Measurements from ENCODE around the gene ST7. TPM values are rescaled to one million over a fixed set of nuclear protein-coding genes. Genes with fewer than 3 reads are reported as not detected.

ST7 gene
- total RNA-seq, 1 experiment from 2014 or later, result 12.4 TPM

DNA sequence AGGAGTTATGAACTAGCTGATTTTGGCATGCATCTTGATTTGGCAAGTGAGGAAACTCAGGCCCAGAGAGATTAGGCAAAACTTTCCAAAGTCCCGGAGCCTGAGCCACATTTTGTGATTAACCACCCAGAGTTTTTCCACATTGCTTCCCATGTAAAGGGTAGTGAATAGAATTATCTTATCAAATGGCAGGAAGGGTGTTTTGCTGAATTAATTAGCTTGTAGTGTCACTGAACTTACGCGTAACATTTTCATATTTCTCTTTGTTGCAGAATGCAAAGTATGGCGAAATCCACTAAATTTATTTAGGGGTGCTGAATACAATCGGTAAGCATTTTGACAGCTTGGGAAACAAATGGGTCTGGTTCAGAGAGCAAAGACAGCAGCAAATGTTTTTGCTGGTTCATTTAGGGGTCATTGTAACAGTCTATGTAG lies 176.2 kb downstream of the ST7 start (continued):
- TF ChIP-seq, protein P1, sequence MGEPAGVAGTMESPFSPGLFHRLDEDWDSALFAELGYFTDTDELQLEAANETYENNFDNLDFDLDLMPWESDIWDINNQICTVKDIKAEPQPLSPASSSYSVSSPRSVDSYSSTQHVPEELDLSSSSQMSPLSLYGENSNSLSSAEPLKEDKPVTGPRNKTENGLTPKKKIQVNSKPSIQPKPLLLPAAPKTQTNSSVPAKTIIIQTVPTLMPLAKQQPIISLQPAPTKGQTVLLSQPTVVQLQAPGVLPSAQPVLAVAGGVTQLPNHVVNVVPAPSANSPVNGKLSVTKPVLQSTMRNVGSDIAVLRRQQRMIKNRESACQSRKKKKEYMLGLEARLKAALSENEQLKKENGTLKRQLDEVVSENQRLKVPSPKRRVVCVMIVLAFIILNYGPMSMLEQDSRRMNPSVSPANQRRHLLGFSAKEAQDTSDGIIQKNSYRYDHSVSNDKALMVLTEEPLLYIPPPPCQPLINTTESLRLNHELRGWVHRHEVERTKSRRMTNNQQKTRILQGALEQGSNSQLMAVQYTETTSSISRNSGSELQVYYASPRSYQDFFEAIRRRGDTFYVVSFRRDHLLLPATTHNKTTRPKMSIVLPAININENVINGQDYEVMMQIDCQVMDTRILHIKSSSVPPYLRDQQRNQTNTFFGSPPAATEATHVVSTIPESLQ (CRISPR knock-in tag; IDR thresholded peaks at IDR 0.05), result no peak
- TF ChIP-seq SMAD3 (CRISPR knock-in tag; IDR thresholded peaks at IDR 0.05; ENCODE audit: borderline replicate concordance) (no peak), GTF2I (CRISPR knock-in tag; conservative IDR thresholded peaks at IDR 0.05) (no peak)
- TF ChIP-seq, protein P2, sequence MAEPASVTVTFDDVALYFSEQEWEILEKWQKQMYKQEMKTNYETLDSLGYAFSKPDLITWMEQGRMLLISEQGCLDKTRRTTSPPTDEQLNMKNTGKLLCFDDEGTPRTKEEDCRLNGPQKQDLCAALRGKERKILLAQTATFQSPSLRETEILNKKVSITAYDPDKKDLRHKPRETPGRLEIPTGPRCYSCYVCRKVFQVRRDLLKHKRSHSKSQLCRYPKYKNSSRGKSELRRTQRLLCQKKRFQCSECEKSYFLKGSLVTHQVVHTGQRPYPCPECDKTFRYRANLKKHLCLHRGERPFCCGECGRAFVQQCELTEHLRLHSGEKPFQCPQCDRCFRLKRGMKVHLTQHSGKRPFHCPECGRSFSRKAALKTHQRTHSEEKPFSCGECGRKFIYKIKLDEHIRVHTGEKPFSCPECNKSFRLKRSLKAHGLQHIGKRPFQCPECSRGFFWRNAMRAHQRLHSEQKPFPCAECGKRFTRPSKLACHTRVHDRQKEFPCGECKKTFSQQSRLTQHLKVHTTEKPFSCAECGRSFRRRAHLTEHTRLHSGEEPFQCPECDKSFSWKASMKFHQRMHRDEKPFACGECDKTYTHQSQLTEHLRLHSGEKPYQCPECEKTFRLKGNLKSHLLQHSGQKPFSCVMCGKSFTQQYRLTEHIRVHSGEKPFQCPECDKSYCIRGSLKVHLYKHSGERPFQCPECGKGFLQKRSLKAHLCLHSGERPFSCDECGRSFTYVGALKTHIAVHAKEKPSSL (CRISPR knock-in tag; conservative IDR thresholded peaks at IDR 0.05), result no peak

DNA sequence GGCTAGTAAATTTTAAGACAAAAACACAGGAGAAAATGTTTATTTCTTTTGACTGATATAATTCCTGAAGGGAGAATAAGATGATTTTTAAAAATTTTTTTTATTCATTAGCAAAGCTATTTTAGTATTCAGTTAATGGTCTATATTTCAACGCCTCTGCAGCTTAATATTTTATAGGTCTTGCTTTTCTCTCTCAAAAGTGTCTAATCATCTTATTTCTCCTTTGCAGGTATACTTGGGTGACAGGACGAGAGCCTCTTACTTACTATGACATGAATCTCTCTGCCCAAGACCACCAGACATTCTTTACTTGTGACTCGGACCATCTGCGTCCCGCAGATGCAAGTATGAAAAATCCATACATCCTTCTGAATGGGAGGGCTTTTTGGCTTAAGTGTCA lies 177.0 kb downstream of the ST7 start:
- DNase-seq (ENCODE audit: low spot score) (no peak), ATAC-seq (no peak)
- no peaks in the 10 kb centered on the region; the same call in 1 of the 2 replicates for H3K36me3 Mint-ChIP-seq
- no peaks in the 10 kb centered on the region for H3K27me3 Mint-ChIP-seq (ENCODE audit: low read depth)
- no peaks in the 10 kb centered on the region for H3K9me3 Mint-ChIP-seq
- H3K4me1 Mint-ChIP-seq, result peaks cover 19% of the 10 kb centered on the region
- TF ChIP-seq TCF7 (CRISPR knock-in tag; IDR thresholded peaks at IDR 0.05; ENCODE audit: low read depth) (no peak), GTF2I (CRISPR knock-in tag; conservative IDR thresholded peaks at IDR 0.05) (no peak), ELF4 (CRISPR knock-in tag; IDR thresholded peaks at IDR 0.05; ENCODE audit: low read depth) (no peak), ZNF138 (CRISPR knock-in tag; conservative IDR thresholded peaks at IDR 0.05) (no peak), JAZF1 (CRISPR knock-in tag; IDR thresholded peaks at IDR 0.05) (no peak), ZNF232 (CRISPR knock-in tag; IDR thresholded peaks at IDR 0.05) (no peak), GRHL2 (CRISPR knock-in tag; IDR thresholded peaks at IDR 0.05; ENCODE audit: insufficient replicate concordance, severe bottlenecking) (no peak), TEAD1 (CRISPR knock-in tag; IDR thresholded peaks at IDR 0.05) (no peak)
- TF ChIP-seq, protein P3, sequence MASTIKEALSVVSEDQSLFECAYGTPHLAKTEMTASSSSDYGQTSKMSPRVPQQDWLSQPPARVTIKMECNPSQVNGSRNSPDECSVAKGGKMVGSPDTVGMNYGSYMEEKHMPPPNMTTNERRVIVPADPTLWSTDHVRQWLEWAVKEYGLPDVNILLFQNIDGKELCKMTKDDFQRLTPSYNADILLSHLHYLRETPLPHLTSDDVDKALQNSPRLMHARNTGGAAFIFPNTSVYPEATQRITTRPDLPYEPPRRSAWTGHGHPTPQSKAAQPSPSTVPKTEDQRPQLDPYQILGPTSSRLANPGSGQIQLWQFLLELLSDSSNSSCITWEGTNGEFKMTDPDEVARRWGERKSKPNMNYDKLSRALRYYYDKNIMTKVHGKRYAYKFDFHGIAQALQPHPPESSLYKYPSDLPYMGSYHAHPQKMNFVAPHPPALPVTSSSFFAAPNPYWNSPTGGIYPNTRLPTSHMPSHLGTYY (CRISPR knock-in tag; IDR thresholded peaks at IDR 0.05), result no peak
- TF ChIP-seq, protein P4, sequence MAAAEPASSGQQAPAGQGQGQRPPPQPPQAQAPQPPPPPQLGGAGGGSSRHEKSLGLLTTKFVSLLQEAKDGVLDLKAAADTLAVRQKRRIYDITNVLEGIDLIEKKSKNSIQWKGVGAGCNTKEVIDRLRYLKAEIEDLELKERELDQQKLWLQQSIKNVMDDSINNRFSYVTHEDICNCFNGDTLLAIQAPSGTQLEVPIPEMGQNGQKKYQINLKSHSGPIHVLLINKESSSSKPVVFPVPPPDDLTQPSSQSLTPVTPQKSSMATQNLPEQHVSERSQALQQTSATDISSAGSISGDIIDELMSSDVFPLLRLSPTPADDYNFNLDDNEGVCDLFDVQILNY (CRISPR knock-in tag; IDR thresholded peaks at IDR 0.05), result no peak
- ChIA-PET CTCF (interaction anchor here (1.3 to 1.4 kb wide), 3 partner anchors 11 to 198 kb away, joined by 3 to 4 read pairs (median 3); no protein-coding TSS in a partner anchor), POLR2A (no interaction called here)
- H3K4me3 Mint-ChIP-seq, result no peak overlapping the region
- H3K27ac Mint-ChIP-seq, result no peak overlapping the region

DNA sequence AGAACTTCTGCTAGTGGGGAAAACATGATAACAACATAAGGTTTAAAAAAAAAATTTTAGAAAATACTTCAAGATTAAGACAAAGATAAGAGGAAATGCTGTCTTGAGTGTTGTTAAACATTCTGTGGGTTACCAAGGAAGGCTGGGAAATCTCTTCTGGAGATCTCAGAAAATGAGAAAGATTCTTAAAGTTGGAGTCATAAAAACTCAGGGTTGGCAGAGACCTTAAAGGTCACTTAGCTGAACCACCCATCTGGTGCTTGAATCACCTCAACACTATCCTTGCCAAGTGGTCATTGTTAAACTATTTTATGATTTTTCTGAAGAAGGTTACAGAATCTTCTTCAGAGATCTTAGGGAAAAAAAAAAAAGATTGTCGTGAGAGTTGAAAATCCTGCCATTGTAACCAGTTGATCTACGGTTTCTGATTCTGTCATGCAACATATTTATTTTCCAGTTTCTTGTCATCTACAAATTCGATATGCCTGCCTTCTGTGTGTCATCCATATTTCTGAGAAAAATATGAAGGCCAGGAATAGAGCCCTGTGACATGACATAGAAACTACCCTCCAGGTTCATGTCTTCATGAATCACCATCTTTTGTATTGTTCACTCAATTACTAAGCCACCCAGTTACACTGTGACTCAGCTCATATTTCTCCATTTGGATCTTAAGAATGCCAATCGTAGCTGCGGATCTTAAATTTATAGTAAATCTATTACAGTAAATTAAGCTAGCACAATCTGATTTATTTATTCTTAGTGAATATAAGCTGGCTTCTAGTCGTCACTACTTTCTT lies 179.2 kb downstream of the ST7 start:
- Mint-ChIP-seq H3K27me3 (ENCODE audit: low read depth) (no peaks in the 10 kb centered on the region), H3K9me3 (no peaks in the 10 kb centered on the region), H3K4me3 (no peak overlapping the region), H3K27ac (no peak overlapping the region), H3K4me1 (peaks cover 10% of the 10 kb centered on the region), H3K36me3 (no peaks in the 10 kb centered on the region; the same call in 1 of the 2 replicates)
- ChIA-PET POLR2A (no interaction called here), CTCF (no interaction called here)
- TF ChIP-seq TEAD4 (CRISPR knock-in tag; IDR thresholded peaks at IDR 0.05), result no peak
- ATAC-seq (no peak), DNase-seq (ENCODE audit: low spot score) (no peak)

Measured in WTC11 (cell line).